HG03432 (cell line): Measurements from ENCODE around the gene CAMKK2.
"Not testable (repeated sequence)": the region's sequence is repeated elsewhere in the genome, so short reads cannot be mapped to it uniquely, and the experiment has no call there.

Source experiments
- ATAC-seq: cut with Tn5 transposase; IDR thresholded peaks from one replicate; pipeline ENCODE4 v1.9.1; 2021; ENCODE audit warnings: mild to moderate bottlenecking, moderate library complexity; ENCODE audit not compliant: unreplicated experiment

CAMKK2 gene

GRCh38 chr12:121227294-121227693 lies 69.2 kb downstream of the CAMKK2 start:
- ATAC-seq, result peak; percentile 73

GRCh38 chr12:121226871-121227270 lies 69.6 kb downstream of the CAMKK2 start:
- not testable (repeated sequence) for ATAC-seq

DNA sequence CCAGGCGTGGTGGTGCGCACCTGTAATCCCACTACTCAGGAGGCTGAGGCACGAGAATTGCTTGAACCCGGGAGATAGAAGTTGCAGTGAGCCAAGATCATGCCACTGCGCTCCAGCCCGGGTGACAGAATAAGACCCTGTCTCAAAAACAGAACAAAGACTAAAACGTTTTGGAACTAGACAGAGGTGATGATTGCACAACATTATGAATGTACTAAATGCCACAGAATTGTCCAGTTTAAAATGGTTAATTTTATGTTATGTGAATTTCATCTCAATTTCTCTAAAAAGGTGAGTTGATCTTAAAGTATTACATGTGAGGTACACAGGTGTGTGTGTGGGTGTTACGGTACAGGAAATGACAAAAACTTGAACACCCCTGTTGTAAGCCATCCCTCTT lies 70.1 kb downstream of the CAMKK2 start:
- no peak for ATAC-seq

- no peak for ATAC-seq
Observed at GRCh38 chr12:121224591-121224990, 71.9 kb downstream of the CAMKK2 start.

DNA sequence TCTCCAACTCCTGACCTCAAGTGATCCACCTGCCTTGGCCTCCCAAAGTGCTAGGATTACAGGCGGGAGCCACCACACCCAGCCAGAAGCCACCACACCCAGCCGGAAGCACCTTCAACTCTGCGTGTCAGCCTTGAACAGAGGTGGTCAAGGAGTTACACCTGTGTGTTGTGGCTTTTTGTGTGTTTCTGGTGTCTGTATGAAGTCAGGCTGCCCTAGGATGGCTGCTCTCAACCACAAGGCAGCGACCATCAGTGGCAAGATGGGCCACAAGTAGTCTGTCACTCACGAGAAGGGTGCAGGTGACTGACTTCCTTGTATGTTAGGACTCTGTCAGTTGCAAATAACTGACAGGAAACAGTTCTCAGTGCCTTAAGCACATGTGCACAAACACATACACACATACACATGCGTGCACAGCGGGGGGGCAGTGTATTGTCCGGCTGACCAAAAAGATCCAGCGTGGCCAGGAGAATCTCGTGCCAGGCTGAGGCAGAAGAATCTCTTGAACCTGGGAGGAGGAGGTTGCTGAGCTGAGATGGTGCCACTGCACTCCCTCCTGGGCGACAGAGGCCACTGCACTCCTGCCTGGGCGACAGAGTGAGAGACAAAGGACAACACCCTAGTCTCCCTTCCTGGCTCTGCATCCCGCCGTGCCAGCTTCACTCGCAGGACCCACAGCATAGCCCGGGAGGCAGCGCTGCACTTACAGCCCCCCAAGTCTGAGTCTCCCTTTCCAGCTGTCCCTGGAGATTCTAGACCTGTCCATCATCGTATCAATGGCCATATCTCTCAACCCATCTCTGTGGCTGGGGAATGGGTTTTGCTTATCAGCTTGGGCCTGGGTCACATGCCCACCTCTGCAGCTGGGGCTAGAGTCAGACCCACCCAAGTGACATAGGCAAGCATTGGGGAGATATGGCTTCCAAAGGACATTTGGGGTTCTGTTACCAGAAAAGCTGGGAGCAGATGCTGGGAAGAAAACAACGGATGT lies 72.9 kb downstream of the CAMKK2 start:
- no peak for ATAC-seq

DNA sequence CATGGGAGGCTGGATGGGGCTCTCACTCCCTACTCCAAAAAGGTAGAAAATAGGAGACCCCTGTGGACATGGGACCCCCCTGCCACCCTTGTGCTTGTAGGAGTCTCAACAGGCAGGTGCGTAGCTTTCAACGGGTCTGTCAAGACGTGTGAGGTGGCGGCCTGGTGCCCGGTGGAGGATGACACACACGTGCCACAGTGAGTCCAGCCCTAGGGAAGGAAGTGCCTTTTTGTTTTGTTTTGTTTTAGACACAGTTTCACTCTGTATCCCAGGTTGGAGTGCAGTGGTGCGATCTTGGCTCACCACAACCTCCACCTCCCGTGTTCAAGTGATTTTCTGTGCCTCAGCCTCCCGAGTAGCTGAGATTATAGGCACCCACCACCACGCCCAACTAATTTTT lies 73.7 kb downstream of the CAMKK2 start:
- no peak for ATAC-seq

DNA sequence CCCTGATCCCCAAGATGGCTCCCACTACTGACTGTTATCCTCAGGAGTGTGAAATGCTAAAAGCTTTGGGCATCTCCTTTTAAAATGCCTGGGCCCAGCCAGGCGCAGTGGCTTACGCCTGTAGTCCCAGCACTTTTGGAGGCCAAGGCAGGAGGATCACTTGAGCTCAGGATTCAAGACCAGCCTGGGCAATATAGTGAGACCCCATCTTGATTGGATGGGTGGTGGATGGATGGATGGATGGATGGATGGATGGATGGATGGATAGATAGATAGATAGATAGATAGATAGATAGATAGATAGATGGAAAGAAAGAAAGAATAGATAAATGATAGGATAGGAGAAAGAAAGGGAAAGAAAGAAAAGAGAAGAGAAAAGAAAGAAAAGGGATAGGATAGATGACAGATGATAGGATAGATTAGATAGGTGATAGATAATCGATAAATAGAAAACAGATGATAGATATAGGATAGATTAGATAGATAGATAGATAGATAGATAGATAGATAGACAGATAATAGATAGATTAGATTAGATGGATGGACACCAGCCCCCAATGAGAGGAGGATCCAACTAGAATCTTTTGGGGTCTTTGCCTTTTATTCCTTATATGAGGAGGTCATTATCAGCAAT lies 77.0 kb downstream of the CAMKK2 start:
- ATAC-seq, result no peak

- ATAC-seq, result no peak
Observed at GRCh38 chr12:121218588-121219352, 77.7 kb downstream of the CAMKK2 start.

GRCh38 chr12:121217761-121218160 lies 78.7 kb downstream of the CAMKK2 start:
- ATAC-seq, result no peak

DNA sequence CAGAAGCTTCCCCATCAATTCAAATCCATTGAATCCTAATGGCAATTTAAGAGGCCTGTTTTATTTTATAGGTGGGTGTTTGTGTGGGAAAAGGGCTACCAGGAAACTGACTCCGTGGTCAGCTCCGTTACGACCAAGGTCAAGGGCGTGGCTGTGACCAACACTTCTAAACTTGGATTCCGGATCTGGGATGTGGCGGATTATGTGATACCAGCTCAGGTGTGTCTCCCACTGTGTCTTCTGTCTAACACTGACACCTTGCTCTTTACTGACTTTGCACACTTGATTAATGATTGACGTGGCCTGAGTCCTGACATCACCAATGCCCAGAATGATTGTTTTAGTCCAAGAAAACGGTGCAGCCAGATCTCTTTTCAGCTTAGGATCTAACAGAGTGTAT lies 79.4 kb downstream of the CAMKK2 start:
- no peak for ATAC-seq

- no peak for ATAC-seq
Observed at GRCh38 chr12:121216102-121216501, 80.4 kb downstream of the CAMKK2 start.

DNA sequence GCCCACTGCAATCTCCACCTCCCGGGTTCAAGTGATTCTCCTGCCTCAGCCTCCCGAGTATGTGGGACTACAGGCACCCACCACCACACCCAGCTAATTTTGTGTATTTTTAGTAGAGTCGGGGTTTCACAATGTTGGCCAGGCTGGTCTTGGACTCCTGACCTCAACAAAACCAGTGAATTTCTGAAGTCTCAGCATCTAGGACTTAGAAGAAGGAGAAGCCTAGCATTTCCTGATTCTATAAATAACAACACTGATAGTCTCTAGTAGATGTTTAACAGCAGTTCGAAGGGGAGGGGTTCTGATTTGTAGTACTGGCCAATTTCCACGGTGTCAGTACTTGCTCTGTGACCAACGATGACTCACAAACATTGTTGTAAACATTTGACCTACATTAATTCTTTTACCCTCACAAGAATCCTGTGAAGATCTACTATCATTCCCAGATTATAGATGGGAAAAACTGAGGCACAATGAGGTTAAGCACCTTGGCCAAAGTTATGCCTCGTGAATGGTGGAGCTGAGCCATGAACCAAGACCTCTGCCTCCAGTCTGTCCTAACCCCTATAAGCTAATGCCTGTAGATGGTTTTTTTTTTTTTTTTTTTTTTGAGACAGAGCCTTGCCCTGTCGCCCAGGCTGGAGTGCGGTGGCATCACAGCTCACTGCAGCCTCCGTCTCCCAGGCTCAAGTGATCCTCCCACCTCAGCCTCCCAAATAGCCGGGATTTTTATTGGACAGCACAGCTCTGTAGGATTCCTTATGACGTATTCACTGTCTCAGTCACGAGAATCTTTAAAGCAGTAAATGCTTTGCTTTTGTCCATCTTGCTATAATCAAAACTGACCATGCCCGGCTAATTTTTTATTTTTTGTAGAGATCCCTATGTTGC lies 81.4 kb downstream of the CAMKK2 start:
- ATAC-seq, result no peak

DNA sequence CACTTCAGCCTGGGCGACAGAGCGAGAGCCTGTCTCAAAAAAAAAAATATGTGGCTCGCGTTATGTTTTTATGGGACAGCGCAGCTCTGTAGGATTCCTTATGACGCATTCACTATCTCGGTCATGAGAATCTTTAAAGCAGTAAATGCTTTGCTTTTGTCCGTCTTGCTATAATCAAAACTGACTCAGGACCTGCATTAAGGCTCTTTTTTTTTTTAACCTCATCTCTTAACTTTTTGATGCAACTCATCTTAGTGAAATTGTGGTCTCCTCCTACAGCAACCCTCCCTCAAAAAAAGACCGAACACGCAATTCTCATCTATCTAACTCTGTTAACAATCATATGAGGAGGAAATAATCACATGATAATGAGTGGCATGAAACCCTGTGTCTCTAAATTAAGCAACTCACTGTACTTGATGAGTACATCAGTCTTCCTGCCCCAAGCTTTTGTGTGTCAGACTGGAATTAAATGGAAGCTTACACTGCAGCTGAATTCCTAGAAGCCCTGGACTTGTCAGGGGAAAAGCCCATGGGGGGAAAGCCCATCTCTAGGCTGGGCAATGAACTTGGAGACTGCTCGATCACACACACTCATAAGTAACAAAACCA lies 82.2 kb downstream of the CAMKK2 start:
- ATAC-seq, result no peak

DNA sequence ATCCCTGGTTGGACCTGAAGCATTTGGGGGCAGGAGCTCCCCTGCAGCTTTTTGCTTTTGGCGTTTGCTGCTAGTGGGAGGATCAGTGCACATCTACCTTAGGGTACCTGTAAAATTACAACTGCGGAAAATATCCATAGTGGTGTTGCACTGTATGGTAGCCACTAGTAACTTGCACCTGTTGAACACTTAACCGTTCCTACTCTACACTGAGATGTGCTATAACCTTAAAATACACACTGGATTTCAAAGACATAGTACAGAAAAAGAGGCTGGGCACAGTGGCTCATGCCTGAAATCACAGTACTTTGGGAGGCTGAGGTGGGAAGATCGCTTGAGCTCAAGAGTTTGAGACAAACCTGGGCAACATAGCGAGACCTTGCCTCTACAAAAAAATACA lies 83.6 kb downstream of the CAMKK2 start:
- ATAC-seq, result no peak

DNA sequence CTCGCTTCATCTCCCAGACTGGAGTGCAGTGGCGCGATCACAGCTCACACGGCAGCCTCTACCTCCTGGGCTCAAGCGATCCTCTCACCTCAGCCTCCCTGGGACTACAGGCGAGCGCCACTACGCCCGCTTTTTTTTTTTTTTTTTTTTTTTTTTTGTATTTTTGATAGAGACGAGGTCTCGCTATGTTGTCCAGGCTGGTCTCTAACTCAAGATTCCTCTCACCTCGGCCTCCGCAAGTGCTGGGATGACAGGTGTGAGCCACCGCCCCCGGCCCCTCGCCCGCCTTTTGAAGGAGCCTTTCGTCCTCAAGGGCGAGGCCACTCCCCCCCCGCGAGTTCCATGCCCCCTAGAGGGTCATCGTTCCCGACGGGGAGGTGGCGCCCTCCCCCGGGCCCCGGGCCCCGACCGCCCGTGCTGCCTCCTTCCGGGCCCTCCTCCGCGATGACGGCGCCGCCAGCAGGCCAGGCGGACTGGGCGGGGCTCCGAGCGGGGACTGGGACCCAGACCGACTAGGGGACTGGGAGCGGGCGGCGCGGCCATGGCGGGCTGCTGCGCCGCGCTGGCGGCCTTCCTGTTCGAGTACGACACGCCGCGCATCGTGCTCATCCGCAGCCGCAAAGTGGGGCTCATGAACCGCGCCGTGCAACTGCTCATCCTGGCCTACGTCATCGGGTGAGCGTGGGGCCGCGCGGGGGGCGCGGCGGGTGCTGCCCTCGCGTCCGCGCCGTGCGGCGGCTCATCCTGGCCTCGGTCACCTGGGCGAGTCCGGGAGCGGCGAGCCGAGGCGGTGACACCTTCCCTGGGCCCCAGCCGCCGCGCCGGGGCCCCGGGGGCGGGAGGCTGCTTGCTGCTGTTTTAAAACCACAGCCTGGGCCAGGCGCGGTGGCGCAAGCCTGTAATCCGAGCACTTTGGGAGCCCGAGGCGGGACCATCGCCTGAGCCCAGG lies 86.6 kb downstream of the CAMKK2 start, which contains the start of gene P2RX4:
Gene P2RX4 (plus strand): TSS at position 506 of the 949 bp plus-strand sequence. CDS start 36 bp downstream, at position 542.
- ATAC-seq, result peak; percentile 90

DNA sequence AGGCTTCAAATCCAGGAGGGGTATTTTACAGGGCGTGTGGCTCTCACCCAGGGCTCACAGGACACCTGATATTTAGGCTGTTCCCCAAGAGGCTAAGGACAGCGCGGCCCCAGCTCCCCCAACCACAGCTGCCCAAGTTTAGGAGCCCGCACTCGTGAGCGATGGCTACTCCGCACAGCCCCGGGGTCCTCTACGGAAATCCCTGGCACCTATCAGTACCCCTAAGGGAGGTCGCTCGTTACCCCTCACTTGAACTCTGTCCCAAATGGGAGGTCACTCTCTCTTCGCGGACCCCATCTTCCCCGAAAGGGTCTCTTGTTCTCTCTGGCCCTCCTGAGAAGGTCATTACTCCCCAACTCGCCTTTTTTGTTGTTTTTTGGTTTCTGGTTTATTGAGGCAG lies 87.3 kb downstream of the CAMKK2 start:
- no peak for ATAC-seq

DNA sequence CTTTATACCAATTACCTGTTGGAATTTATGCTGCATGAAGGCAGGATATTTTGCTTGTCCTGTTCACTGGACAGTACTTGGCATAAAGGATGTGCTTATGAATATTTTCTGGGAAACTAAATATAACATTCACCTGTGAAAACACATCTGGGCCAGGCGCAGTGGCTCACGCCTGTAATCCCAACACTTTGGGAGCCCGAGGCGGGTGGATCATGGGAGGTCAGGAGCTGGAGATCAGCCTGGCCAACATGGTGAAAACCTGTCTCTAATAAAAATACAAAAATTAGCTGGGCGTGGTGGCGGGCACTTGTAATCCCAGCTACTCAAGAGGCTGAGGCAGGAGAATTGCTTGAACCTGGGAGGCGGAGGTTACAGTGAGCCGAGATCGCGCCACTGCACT lies 87.9 kb downstream of the CAMKK2 start:
- not testable (repeated sequence) for ATAC-seq

DNA sequence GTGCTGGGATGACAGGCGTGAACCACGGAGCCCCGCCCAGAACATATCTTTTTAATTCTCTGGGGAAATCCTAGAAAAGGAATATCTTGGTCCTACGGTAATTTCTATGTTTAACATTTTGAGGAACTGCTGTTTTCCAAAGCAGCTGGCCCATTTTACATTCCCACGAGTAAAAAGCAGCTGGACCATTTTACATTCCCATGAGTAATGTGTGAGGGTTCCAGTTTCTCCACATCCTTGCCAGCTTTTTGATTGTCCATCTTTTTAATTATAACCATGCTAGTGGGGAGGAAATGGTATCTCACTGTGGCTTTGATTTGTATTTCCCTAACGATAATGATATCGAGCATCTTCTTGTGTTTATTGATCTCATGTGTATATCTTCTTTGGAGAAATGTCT lies 91.0 kb downstream of the CAMKK2 start:
- ATAC-seq, result no peak

- no peak for ATAC-seq
Observed at GRCh38 chr12:121203482-121203881, 93.0 kb downstream of the CAMKK2 start.
